Stimulated activated CD4-positive, alpha-beta T cell treated with anti-CD3 and anti-CD28 coated beads, TNF-alpha, amount 100 ng/mL, for 48 hours (primary cell): ENCODE data around the gene FOXK1.
"Not testable (repeated sequence)": the region's sequence is repeated elsewhere in the genome, so short reads cannot be mapped to it uniquely, and the experiment has no call there.

Experiments used
- DNase-seq, 3 donors: peaks; one replicate each; pipeline ENCODE4 v3.0.0-alpha.2; 2020; ENCODE audit warnings: low read depth in 3 of 3

Gene FOXK1

DNA sequence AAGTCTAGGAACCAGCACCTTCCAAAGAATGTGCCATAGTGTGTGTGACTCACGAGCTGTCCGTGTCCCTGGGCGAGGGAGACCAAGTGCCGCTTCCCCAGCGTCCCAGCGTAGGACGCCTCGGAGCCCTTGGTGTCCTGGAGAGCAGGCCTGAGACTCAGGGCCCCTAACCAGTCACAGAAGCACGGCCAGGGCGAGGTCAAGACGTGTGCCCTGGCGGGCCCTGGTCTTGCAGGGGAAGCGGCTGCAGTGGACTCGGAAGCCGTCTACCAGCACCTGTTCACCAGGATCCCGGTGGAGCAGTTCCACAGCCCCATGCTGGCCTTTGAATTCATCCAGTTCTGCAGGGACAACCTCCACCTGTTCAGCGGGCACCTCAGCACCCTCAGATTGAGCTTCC is 103.9 kb downstream of the FOXK1 start:
- DNase-seq: no peak

DNA sequence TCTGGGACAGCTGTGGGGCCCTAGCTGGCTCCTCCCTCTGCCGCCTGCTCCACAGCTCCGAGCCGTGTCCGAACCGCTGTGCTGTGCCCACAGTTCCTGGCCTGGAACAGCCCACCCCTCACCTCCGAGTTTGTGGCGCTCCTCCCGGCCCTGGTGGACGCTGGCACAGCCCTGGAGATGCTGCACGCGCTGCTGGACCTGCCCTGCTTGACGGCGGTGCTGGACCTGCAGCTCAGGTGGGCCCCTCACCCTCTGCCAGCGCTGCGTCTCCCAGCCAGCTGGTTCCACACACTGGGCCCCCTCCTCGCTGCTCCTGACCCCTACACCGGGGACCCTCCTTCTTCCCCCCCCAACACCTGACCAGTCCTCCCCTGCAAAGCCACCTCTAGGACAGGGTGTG is 105.4 kb downstream of the FOXK1 start:
- DNase-seq: no peak

DNA sequence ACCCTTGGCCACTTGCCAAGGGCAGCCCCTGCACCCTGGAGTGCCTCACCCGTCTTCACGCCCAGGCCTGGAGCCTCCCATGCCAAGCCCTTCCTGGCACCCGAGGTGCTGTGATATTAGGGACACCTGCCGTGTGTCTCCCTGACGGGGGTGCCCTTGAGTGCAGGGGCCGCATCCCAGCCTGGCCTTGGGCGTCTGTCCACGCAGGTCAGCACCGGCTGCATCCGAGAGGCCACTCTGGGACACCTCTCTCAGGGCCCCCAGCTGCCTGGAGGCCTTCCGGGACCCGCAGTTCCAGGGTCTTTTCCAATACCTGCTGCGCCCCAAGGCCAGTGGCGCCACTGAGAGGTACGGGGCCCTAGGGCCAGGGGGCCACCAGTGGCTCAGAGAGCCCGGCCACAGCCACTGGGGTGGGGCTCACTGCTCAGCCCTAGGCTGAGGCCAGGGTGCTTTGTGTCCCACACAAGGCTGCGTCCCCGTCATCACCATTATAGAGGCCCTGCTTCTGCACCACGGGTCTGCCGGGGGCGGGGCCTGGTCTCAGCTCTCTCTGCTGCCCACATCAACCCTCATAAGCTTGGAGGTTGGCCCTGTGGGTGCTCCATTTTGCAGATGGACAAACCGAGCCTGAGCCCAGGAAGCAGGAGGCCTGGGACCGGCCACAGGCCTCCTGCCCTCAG is 106.0 kb downstream of the FOXK1 start:
- no peak for DNase-seq

DNA sequence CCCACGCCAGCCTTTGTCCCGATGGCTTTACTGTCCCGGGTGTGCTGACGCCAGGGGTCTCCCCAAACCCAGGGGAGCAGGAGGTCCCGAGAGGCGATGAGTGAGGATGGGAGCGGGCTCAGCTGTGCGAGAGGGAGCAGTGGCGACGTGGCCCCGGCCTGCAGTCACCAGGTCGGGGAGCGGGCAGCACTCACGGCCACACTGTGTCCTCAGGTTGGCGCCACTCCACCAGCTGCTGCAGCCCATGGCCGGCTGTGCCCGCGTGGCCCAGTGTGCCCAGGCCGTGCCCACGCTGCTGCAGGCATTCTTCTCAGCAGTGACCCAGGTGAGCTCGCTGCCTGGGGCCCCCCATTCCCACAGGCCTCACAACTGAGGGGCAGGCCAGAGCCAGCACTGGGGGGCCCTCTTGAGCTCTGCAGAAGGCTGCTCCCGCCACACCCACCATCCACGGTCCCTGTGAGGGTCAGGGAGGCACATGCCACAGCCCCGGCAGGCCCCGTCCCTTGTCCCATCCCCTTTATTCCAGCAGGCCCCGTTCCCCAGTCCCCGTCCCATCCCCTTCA is 106.6 kb downstream of the FOXK1 start:
- DNase-seq: no peak

DNA sequence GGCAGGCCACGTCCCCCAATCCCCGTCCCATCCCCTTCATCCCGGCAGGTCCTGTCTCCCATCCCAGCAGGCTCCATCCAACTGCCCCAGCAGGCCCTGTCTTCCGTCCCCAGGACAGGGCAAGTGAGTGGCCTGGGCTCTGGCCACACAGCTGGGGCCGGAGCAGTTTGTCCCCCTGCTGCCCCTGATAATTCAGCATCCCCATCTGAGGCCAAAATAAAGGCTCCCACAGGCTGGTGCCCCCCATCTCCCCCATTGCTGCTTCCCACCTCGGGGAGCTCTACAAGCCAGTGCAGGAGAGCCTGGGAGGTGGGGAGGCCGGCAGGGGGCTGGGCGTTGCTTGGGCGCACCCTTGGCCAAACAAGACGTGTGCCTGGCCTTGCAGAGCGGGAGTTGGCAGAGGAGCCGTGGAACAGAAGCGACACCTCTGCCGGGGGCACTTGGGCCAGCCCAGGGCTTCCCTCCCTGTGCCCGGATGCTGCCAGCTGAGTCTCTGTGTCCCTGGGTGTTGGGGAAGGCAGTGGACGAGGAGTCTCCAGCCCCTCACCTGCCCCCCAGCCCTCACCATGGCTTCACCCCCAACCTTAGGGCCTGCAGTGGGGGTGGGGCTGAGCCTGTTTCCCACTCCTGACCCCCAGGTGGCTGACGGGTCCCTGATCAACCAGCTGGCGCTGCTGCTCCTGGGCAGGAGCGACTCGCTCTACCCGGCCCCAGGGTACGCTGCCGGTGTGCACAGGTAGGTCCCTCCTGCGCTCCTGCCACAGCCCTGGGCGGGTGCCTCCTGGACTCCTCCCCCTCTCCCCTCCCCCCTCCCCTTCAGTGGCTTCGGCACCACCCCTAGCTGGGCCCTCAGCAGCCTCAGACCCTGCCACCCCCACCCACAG is 107.3 kb downstream of the FOXK1 start:
- DNase-seq: no peak

DNA sequence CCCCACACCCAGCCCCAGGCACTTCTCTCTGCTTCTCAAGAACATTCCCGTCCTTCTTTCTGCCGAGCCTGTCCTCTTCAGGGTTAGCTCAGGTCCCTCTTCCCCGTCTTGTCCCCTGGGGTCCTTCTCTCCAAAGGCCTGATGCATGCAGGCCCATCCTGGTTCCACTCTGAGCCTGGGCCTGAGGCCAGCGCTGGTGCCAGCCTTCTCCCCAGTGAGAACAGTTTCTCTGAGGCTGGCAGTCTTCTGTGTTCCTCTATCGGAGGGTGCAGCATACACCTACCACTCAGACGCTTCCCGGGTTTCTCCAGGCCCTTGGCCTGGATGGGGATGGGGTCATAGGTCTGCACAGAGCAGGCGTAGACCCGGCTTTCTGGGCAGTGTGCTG is 108.0 kb downstream of the FOXK1 start:
- no peak for DNase-seq

DNA sequence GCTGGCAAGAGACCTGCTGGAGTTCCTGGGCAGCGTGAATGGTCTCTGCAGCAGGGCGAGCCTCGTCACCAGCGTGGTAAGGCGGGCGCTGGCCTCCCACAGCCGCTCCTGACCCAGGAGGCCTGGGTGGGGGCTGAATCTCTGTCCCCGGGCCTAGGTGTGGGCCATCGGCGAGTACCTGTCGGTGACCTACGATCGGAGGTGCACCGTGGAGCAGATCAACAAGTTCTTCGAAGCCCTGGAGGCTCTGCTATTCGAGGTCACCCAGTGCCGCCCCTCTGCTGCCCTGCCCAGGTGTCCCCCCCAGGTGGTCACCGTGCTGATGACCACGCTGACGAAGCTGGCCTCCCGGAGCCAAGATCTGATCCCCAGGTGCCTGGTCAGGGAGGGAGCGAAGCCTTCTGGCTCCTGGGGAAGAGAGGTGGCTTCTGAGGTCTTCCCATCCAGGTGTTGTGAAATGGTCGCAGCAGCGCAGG is 108.5 kb downstream of the FOXK1 start:
- DNase-seq: no peak

DNA sequence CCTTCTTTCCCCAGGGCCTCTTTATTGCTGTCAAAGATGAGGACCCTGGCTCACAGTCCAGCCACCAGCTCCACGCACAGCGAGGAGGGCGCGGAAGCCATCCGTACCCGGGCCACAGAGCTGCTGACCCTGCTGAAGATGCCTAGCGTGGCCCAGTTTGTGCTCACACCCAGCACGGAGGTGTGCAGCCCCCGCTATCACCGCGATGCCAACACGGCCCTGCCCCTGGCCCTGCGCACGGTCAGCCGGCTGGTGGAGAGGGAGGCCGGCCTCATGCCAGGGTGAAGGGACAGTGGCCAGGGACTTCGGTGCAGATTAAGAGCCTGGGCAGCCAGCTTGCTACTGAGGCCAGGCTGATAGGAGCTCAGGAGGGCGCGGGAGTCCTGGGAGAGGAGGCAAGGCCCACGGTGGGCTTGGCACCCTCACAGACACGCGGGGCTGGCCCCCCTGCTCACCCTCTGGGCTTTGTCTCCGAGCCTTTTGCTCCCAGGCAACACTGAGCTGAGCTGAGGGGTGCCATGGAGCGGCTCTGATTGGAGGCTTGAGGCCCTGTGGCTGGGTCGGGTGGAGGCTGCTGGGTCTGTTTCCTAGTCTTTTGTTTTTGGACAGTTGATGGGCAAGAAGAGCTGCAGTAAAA is 109.1 kb downstream of the FOXK1 start:
- no peak for DNase-seq

DNA sequence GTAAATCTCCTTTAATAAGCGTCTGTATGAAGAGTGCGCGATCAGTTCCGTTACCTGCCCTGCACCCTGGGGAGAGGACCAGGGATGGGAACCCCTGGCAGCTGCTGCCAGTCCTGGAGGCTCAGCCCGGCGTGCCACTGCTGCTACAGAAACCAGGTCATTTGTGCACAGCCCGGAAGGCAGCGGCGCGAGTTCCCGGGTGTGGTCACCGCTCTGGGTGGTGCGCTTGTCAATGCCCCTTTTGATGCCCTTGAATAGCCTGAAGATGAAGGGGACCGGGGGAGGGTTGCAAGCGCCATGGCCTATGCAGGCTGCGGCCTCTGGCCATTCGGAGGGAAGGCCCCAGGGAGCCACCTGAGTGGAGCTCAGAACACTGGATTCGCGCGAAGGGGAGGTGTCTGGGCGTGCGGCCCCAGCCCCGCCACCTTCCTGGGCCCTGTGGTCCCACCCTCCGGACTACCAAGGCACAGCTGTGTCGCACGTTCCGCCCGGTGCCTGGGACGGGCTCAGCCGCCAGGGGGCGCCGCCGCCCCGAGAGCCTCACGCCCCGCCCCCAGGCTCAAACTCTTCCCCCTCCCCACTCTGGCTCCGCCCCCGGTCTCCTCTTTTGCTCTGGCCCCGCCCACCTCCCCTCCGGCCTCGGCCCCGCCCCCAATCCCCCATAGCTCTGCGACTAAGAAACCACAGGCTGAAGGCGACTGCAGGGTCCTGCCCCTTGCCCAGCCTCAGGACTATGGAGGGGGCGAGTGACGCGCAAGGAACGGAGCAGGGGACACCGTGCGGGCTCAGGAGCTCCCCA is 109.8 kb downstream of the FOXK1 start:
- DNase-seq: peak; percentile 60 to 83 (median 68)

DNA sequence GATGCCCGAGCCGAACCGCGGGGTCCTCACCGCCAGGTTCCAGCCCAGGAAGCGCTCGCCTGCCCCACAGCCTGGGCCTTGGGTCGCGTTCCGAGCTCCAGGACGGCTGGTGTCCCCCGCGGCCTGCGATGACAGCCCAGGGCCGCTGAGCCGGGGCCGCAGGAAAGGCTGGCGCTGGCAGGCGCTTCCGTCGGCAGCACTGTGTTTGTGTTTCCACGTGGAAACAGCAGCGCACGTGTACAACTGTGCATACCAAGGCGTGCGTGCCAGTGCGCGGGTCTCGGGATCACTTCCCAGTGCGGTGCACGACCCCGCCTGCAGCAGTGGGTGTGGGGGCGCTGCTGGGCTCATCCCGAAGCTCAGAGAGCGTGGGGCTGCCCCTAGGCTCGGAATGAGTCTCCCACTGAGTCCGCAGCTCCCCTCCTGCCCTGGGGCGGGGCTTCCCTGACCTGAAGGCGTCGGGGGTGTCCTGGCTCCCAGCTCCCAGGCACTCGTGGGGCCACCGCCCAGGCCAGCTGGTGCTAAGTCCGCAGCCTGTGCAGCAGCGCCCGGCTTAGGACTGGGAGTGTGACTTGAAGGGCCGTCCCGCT is 110.5 kb downstream of the FOXK1 start:
- DNase-seq: peak in 1 of 3 donors; percentile 8

DNA sequence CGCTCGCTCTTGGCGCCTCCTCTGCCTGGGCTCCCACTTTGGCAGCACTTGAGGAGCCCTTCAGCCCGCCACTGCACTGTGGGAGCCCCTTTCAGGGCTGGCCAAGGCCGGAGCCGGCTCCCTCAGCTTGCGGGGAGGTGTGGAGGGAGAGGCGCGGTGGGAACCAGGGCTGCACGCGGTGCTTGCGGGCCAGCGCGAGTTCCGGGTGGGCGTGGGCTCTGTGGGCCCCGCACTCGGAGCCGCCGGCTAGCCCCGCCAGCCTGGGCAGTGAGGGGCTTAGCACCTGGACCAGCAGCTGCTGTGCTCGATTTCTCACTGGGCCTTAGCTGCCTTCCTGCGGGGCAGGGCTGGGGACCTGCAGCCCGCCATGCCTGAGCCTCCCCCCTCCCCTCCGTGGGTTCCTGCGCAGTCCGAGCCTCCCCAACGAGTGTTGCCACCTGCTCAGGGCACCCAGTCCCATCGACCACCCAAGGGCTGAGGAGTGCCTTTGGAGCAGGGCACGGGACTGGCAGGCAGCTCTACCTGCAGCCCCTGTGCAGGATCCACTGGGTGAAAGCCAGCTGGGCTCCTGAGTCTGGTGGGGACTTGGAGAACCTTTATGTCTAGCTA is 111.4 kb downstream of the FOXK1 start:
- DNase-seq: not testable (repeated sequence)

DNA sequence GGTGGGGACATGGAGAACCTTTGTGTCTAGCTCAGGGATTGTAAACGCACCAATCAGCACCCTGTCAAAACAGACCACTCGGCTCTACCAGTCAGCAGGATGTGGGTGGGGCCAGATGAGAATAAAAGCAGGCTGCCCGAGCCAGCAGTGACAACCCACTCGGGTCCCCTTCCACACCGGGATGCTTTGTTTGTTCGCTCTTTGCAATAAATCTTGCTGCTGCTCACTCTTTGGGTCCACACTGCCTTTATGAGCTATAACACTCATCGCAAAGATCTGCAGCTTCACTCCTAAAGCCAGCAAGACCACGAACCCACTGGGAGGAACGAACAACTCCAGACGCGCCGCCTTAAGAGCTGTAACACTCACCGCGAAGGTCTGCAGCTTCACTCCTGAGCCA is 112.1 kb downstream of the FOXK1 start:
- DNase-seq: not testable (repeated sequence)

DNA sequence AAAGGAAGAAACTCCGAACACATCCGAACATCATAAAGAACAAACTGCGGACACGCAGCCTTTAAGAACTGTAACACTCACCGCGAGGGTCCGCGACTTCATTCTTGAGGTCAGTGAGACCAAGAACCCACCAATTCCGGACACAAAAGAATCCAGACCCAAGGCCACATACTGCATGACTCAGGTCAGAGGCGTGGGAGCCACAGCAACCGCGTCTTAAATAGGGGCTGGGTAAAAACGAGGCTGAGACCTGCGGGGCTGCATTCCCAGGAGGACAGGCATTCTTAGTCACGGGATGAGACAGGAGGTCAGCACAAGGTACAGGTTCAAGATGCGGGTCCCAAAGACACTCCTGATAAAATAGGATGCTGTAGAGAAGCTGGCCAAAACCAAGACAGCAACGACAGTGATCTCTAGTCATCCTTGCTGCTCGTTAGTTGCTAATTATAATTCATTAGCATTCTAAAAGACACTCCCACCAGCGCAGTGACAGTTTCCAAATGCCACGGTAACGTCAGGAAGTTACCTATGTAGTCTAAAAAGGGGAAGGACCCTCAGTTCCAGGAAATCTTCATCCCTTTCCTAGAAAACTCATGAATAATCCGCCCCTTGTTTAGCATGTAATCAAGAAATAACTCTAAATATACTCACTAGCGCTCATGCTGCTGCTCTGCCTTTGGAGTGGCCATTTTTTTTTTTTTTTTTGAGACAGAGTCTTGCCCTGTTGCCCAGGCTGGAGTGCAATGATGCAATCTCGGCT is 112.7 kb downstream of the FOXK1 start:
- DNase-seq: no peak

DNA sequence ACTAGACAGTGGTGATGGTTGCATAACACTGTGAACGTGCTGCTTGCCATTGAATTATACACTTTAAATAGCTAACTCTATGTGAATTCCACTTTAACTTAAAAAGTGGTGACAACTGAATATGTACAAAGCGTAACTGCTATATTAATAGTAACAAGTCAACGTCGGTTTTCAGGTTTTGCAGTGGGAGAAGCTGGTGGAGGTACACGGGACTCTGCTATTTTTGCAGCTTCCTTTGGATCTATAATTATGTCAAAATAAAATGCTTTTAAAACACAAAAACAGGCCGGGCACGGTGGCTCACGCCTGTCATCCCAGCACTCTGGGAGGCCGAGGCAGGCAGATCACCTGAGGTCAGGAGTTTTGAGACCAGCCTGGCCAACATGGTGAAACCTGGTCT is 114.4 kb downstream of the FOXK1 start:
- DNase-seq: no peak

DNA sequence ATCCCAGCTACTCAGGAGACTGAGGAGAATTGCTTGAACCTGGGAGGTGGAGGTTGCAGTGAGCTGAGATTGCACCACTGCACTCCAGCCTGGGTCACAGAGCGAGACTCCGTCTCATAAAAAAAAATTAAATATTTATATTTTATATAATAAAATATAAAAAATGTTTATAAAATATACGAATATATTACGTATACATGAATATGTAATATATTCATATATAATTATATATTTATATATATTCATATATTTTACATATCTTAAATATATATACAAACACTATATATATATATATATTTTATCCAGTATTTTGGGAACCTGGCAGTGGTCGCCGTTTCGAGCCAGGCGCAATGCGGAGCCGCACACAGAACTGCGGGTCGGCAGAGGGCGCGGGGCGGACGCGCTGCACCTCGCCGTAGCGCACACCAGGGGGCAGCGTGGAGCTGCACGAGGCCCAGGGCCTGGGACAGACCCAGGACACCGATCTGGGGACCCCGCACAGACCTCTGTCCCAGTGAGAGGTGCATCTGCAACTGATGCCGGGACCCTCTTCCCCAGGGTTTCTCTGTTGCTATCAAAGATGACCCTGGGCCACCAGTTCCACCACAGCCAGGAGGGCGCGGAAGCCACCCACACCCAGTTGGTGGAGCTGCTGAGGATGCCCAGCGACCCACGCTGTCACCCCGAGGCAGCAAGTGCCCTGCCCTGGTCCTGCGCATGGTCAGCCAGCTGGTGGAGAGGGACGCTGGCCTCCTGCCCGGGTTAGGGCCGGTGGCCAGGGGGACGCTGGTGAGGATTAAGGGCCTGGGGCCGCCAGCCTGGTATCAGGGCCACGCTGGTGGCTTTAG is 116.0 kb downstream of the FOXK1 start:
- DNase-seq: peak in 2 of 3 donors; percentile 27 to 51

DNA sequence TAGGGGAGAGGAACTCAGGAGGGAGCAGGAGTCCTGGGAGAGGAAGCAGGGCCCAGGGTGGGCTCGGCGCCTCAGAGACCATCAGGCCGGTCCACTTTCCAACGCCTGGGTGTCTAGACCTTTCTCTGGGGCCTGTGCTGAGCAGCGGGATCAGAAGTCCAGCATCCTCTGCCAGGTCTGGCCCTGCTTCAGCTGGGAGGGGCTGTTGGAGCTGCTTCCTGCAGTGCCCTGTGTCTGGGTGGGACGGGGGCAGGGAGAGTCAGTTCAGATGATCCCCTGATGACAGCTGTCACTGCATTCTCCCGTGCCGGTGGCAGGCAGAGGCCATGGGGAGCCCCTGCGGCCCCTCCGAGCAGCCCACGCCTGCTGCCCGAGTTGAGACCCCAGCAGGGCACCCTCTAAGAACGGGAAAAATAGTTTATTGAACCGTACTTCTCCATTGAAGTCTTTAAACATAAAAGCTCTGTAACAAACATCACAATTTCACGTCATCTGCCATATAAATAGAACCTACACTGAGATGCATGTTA is 116.7 kb downstream of the FOXK1 start:
- DNase-seq: no peak

DNA sequence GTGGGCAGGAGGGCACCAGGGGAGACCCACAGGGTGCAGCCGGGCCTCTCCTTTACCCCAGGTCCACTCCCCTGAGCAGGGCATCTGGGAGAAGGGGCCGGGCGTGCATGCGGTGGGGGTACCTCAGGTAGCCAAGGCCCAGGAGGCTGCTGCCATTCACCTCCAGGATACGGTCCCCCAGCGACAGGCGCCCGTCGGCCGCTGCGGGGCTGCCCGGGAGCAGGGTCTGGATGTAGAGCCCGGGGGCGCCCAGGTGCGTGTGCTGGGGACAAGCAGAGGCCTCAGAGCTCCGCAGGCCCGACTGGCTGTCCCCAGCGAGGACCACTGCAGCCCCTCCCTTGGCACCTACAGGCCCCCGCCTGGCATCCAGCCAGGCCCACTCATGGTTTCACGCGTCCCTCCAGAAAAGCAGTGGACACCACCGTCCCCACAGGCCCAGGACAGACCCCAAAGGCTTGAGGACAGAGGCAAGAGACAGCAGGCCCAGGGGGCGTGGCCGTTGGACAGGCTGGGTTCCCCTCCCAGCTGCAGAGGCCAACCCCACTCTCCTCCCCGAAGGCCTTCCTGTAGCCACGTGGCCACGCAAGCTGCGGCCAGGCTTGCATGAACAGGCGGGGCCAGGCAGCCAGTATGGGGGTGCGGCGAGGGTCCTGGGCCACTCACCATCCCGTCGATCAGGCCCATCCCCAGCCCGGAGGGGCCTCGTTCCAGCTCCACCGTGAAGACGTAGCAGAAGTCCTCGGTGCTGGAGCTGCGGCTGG is 117.6 kb downstream of the FOXK1 start:
- DNase-seq: no peak

DNA sequence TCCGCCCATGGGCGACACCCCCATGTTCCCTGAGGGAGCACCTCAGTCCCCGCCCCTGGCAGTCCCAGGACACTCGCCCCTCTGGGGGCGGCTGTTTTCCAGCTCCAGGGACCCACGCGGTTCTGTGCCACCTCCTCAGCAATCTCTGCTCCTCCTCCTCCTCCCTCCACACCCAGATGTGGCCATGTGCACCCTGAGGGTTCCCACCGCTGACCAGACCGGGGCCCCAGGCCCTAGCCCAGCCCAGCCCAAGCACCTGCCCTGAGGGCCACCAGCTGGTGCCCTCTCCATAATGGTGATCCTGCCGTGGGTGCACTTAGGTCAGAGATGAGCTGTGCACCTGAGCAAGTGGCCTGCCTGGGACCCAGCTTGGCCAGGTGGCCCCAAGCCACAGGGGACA is 118.4 kb downstream of the FOXK1 start:
- no peak for DNase-seq
